HuH-7.5 (cell line): ENCODE data around the gene S100A3.
"Not testable (repeated sequence)": the region's sequence is repeated elsewhere in the genome, so short reads cannot be mapped to it uniquely, and the experiment has no call there.

Experiments used
- DNase-seq: peaks from one replicate; pipeline ENCODE4 v3.0.0; 2011; ENCODE audit warnings: low spot score

The S100A3 gene

DNA sequence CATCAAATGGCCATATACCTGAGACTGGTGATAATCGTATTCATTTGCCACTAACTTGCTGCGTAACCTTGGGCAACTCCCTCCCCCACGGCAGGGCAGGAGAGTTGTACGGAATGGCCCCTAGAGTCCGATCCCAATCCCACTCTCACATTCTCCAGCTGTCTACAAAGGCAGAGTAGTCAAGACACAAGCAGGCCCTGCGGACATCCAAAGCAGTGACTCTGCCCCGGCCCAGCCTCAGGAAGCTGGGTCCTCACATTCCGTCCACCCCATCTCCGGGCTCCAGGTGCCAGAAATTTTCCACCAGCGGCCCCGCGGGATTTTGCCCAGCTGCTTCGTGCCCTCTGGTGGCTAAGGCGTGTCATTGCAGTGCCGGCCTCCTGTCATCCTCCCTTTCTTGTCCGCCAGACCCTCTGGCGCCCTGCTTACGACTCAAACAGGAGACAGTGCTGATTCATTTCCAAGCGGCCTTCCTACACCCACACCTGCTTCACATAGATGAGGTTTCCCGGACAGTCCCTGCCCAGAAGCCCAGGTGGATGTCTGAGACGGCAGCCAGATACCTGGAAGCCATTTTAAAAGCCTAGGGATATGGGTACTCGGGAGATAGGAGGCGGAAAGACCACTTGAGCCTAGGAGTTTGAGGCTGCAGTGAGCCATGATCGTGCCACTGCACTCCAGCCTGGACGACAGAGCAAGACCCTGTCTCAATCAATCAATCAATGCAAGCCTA is 19.5 kb upstream of the S100A3 start:
- peak; percentile 93 for DNase-seq

DNA sequence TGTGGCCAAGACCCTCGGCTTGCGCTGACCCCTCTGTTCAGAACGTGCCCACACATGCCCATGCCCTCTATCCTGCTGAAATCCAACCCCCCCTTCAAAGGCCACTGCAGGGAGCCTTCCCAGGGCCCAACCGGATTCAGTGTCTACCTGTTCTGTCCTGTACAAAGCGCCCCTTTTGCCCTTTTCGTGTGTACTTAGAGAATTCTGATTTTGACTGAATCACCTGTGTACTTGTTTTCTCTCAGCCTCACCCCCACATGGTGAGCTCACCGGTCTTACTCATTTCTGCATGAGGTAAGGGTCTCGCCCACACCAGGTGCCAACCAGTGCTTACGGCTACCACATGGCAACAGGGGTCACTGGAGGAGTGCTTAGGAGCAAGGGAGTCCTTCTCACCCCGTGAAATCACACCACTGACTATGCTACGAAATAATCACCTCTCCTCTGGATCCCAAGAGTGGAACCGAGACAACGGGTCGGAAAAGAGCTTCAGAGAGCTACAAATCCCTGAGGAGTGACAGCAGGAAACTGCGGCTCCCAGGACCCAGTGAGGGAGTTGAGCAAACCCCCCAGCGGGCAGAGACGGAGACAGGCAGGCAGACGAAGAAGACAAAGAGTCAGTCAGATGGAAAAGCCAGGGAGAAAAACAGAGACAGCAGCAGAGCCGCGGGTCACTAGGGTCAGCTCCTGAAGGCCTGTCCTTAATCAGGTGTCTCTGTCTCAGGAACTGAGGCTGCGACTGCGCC is 18.7 kb upstream of the S100A3 start:
- no peak for DNase-seq

DNA sequence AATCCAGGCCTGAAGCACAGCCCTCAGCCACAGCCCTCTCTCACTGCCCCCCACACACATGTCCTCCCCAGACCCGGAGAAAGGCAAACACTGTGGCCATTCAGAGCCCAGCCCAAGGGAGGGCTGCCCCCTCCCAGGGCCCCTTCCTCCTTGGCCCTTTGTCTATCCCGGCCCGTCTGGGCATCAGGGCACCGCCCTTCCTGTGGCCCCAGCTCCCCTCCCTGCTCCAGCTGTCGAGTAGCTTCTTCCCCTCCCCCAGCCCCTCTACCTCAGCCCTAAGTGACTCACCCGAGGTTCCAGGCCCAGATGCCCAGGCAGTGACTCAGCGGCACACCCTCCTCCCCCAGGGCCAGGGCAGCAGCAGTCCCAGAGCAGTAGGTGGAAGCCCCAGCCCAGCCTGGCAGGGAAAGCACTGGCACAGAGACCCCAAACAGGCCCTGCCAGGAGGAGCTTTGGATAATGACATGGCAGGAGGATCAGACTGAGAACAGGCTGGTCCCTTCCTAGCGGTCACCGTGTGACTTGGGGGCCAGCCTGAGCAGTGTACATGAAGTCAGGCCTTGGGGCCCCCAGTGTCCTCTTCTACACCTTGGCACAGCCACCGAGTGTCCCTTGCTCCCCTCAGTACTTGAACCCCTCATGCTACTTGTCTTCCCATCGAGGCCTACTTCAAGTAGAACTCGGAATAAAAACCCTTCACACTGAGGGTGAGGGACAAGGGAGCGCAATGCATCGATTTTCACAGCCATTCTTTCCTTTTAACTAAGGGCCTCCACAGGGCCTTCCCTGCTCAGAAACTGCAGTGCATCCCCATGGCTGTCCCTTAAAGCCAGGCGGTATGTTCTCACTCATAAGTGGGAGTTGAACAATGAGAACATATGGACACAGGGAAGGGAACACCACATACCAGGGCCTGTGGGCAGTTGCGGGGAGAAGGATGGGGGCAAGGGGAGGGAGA is 17.6 kb upstream of the S100A3 start:
- peak; percentile 87 for DNase-seq

DNA sequence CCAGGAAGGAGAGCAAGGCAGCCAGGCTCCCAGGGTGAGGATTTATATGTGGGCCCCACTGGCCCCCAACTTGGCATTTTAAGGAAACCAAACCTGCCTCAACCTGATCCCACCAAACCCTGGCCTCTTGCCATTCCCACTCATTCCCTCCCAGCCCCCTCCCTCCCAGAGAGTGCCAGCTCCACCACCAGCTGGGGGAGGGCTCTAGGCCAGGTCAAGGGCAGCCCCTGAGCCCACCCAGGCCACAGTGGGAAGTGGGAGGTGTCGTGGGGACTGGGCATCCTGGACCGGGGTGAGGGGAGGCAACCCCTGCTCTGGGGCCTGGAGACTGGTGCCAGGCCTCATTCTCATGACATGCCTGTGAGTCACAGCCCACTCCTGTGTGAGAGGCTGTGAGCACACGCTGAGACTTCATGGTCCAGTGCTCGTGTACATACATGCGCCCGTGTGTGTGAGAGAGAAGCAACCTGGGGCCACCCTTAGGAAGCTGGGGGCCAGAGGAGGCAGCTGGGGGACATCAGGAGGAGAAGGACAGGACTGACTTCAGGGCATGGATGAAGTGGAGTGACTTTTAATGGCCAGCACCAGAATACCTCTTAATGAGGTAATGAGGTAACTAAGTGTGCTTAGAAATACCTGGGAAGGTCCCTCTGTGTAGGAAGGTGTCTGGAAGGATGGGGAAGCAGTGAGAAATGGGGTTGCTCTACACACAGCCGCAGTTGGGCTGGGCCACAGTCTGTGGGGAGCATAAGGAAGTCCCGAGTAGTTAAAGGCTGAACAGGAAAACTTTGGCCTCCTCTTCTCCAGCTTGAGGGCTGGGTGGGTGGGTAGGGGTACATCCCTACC is 16.7 kb upstream of the S100A3 start, which contains the start of gene S100A2:
Gene S100A2, minus strand, starts transcription at position 316 of the 846 bp plus-strand sequence. CDS start 1,967 bp downstream, outside the sequence.
- no peak for DNase-seq

DNA sequence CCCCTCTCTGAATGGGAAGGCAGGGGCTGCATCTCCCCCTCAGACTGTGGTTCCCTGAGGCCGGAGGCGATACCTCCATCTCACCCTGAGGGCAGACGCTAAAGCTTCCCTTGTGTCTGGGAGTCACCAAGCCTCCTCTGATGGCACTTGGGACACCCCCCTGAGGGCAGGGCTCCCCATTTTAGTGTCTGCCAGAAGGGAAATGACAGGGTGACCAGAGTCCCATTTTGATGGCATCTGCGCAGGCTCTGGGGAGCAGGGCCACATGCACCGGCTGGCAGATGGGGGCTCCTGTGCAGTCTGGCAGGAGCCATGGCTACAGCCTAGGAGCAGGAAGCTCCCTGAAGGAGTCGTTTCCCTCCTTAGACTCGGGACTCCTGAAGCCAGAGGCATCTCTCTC is 14.9 kb upstream of the S100A3 start:
- DNase-seq = no peak

DNA sequence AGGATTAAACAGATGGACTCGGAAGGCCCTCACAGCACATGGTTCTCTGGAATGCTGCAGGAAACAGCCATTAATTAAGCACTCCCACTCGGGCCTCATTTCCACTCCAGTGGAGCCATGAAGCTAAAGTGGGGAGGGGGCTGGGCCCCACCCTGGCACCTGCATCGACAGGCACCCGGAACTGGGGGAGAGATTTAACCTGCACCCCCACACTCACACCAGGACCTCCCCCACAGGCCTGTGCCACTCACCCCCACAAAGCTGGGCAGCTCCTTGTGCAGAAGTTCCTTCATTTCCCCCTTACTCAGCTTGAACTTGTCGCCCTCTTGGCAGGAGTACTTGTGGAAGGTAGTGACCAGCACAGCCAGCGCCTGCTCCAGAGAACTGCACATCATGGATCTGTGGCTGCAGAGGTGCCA is 14.4 kb upstream of the S100A3 start:
- DNase-seq = no peak

DNA sequence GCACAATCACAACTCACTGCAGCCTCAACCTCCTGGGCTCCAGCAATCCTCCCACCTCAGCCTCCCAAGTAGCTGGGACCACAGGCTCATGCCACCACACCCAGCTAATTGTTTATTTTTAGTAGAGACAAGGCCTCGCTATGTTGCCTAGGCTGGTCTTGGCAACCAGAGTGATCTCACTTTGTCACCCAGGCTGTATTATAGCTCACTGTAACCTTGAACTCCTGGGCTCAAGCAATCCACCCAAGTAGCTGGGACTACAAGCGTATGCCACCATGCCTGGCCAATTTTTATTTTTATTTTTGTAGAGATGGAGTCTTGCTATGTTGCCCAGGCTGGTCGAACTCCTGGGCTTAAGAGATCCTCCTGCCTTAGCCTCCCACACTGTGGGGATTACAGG is 13.0 kb upstream of the S100A3 start:
- not testable (repeated sequence) for DNase-seq

DNA sequence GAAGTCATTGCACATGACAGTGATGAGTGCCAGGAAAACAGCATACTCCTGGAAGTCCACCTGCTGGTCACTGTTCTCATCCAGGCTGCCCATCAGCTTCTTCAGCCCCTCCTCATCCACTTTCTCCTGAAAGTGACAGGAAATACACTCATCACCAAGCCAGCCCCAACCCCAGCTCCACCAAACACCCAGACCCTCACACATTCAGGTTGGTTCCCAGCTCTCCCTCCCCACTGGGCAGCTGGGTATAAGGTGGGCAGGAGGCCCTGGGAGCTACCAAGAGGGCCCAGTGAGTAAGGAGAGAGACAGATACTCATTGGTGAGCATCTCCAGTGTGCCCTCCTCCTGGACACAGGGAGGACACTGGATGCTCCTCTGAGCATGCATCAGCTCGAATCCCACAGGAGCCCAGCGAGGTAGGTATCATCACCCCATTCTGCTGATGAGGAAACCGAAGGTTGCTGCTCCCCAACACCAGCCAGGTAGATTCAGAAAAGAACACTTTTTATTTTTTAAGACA is 12.5 kb upstream of the S100A3 start:
- no peak for DNase-seq

DNA sequence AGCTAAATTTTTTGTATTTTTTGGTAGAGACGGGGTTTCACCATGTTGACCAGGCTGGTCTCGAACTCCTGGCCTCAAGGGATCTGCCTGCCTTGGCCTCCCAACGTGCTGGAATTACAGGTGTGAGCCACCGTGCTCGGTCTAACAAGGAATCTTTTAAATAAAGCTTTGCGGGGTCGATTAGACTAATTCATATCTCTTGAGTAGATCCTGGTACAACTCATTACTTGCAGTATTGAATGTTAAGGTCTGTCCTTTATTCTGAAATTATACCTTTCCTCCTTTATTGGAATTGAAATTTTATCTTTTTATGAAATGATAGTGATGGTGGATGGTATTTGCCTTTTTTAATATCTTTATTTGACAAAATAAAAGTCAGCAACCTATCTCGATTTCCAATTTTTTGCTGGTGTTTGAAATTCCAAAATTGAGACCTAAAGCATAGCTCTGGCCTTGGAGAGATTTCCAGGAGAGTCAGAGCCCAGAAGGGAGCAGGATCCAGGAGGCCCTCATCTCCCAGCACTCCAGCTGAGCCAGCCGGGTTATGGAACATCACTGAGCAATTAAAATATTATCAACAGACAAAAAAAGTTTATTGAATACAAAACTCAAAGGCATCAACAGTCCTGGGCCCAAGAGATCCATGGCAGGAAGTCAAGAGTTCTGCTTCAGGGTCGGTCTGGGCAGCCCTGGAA is 11.9 kb upstream of the S100A3 start:
- no peak for DNase-seq

DNA sequence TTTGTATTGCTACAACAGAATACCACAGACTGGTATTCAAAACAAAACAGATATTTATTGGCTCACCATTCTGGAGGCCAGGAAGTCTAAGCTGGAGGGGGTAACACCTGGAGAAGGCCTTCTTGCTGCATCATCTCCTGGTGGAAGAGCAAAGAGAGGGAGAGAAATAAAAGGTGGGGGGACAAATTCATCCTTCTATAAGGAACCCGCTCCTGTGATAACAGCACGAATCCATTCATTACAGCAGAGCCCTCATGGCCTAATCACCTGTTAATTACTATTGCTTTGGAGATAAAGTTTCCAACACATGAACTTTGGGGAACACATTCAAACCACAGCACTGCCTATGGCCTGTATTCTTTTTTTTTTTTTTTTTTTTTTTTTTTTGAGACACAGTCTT is 11.2 kb upstream of the S100A3 start:
- no peak for DNase-seq

DNA sequence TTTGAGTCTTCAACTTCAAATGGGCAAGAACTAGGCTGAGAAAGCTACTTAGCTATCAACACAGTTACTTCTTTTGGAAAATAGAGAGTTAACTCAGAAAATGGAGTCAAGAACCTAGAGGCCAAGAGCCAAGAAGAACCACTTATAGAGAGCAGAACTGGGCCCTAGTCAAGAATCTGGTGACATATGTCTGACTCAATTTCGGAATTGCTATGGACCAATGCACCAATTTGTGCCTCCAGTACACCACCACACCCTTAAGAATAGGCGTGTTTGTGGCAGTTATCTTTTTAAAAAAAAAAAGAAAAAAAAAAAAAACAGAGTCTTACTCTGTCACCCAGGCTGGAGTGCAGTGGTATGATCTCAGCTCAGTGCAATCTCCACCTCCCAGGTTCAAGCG is 8.8 kb upstream of the S100A3 start:
- DNase-seq = no peak

DNA sequence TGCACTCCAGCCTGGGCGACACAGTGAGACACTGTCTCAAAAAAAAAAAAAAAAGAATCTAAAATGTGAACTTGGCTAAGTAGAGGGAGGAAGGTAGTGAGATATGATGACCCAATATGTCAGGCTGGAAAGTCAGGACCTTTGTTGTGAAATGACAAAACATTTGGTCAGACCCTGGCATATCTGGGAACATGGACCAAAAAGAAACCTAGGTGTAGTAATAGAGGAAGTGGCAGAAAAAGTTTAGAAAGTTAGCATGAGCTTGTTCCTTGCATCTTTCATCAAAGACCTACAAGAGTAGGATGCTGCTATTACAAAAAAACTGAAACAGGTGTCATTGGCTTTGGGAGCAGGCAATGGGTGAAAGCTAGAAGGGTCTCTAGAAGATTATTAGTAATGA is 7.3 kb upstream of the S100A3 start:
- DNase-seq = no peak

DNA sequence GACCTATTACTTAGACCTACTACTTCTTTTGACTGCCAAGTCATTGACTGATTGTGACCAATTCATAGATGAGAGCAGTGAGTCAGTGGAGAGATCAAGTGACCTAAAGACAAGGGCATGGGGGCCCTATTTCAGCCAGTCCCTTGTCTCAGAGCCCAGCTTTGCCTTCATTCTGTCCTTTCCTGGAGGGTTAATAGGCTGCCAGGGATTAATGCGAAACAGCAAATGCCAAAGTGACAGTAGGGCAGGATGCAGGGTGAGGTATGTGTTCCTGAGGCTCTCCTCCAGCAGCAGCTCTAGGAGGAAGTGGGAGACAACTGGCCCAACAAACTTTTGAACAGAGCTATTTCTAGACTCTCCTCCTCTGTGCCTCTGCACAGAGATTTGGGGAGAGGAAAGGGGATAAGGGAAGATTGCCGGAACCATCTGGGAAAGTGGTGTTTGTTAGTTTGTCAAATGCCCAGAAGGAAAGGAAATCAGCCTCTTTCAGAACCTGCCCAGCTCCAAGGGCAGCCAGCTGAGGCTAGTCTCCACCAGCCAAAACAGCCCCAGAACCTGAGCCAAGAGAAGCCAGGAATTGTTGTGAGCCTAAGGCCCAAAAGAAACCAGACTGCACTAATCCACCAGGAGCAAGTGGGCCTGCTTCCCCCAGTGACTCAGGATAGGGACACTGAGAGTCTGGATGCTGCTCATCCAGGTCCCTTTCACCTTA is 4.9 kb upstream of the S100A3 start:
- no peak for DNase-seq

DNA sequence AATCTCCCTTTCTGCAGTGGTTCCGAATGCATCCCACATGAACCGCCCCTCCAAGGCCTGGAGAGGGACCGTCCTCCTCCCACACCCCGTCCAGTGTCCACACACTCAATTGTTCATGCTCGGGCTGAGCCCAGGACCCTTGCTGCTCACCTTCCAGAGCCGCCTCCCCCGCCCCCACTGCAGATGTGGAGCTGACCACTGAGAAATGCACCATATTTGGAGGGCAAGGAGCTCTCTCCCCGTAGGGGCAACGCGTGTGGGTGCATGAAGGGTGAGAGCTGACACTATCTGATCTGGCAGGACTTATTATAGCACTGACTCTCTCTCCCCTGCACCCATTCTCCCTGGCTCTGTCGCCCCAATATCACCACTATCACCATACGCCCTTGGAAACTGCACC is 4.0 kb upstream of the S100A3 start:
- no peak for DNase-seq

DNA sequence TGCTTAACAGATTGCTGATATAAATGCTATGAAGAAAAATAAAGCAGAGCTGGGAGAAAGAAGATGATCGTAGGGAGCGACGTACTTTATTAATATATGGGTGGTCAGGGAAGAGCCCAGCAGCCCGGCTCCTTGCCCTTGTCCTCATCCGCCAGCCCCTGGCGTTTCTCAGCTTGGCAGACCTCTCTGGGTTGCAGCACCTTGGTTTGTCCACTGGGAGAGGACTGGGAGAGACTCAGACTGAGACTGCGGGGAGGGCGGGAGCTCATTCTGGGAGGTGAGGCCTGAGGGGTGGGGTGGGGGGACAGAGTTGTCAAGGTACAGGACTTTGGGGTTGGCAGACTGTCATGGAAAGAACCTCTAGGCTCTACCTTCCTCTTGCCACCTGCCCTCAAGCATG is 3.3 kb upstream of the S100A3 start:
- no peak for DNase-seq

DNA sequence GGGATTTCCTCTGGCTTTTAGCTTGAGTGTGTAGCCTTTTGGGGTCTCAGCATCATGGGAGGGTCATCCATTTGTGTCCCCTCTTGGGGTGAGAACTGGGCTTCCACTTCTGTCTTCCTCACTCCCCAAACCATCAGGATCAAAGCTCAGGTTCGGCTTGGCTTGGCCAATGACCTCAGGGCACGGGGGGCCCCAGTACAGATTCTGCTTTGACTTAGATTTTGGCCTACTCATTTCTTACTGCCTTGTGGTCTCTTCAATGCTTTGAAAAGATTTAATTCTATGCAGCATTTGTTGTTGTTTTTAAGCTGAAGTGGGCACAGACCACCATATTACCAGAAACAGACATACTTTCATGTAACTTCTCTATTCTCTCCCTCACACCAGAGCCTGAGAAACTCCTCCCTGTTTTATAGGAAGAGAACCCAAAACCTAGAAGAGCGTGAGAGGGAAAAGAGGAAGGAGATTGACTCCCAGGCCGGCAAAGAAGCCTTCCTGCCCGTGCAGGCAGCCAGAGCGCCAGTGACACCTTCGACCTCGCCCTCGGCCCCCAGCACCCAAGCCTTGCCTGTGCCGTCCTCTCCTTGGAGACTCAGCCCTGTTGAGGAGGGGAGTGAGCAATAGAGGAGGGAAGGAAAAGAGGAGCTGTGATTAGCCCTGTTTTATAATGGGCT is 1.9 kb upstream of the S100A3 start:
- no peak for DNase-seq

DNA sequence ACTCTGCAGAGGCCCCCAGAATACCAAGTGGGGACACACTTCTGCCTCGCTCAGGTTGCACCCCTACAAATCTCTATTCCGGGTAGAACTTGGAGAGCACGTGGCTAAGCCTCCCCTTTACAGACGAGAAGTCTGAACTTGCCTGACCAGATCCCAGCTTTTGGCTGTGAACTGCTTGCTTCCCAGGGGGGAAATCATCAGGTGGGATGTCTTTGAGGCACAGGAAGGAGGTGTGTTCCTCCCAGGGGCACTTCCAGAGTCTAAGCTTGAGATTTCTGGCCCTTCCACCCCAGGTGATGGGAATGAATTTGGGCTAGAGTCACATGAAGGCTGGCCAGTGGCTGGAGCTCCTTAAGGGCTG is 1.3 kb upstream of the S100A3 start:
- no peak for DNase-seq

DNA sequence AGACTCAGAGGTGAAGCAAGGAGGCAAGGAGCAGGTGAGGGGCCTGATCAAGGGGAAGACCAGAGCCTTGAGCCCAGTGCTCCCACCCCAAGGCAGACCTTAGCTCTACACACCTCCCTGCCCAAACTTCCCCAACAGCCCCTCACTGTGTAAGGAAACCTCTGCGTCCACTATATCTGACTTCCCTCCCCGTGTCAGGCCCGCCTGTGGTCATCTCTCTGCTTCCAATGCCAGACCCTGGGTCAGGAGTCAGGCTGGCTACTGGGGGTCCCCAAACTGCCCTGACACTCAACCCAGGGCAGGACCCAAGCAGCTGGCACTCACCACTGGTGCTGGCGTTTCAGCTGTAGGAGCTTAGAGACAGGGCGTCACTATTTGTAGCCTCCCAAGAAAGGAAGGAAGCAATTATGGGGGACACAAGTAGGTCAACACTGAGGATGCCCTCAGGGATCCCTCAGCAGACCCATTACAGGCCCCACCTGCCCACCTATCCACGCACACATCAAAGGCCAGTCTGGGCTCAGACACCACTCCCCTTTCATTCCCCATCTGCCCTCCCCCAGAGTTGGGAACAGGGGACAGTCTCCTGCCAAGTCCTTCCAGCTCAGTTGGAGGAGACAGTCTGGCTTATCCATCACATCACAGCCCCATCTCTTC is 811 bp upstream of the S100A3 start:
- DNase-seq = no peak
